ENCODE measurements around the gene ANKUB1.

ANKUB1 gene

DNA sequence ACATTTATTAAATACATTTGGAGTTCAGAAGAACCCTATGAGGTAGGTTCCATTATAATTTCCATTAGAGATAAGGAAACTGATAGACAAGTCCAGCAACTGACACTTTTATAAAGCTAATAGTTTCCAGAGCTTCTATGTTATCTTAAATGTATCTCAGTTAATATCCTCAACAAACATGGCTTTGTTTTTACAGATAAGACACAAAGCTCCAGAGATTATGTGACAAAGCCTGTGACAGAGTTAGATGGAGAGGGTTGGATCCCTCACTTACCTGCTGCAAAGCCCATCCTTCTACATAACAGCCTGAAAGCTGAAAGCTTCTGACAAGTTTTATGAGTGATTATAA is 39.6 kb downstream of the ANKUB1 start:
- no peak for DNase-seq

DNA sequence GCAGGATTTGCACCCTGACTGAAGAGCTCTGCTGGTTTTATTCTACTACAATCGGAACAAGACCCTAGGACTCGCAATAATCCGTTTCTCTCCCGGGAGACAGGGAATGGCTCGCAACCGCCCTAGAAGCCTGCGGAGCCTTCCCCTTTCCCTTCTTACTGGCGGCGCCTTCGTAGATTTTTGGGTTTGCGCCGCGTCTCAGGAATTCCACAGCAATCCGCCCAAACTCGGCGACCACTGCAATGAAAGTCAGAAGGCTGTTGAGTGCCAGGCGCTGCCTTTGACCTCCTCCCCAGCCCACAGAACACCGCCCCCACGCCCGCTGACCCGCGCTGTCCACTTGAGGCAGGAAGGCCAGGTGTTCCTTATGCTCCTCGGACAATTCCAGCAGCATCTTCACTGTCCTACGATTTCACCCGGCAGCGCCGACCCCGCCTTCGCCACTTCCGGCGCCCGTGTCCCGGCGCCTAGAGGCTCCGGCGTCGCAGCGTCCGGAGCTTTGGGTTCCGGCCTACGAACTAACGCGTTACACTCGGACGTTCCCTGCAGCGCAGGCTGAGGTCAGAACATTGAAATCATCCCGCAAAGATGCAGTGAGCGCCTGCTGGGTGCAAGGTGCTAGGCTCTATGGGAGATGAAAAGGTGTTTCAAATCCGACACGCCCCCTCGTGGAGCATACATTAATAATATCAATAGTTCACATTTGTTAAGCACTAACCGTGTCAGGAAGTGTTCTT is 40.1 kb downstream of the ANKUB1 start, which contains the start of gene COMMD2:
Gene COMMD2 (minus strand): TSS at position 439 of the 737 bp plus-strand sequence. CDS start 45 bp downstream, at position 394.
- DNase-seq, result peak; percentile 73

DNA sequence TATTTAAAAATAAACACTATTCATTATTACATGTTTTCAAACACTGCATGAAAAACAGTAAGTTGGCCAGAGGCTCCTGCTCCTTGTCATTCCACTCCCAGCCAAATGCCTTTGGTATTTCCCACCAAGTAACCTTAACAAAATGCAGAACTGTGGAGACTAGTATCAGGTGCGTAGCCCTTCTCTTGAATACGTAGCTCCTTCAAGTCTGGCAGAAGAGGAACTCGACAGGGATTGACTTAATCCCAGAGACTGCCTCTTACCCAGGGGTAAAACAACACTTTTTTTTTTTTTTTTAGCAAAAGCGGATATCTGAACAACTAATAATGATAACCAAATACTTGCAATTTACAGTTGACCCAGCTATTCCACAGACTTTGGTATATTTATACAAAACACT is 40.8 kb downstream of the ANKUB1 start:
- no peak for DNase-seq

DNA sequence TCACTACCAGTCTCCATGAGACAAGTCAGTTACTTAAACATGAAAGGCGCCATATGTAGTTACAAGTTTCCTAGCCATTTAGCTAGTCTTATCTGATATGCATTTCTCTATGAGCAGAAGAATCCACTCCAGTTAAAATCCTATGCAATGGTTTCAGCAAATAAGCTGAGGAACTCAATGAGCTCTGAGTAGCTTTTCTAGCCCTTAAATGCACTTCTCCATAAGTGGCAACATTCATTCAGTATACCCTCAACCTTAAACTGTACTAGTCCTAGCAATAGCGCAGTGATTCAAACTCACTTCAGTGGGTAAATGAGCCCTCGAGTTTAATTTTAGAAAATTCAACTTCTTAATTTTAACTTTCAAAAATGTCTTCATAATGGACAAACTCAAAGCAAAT is 47.7 kb downstream of the ANKUB1 start:
- no peak for DNase-seq

DNA sequence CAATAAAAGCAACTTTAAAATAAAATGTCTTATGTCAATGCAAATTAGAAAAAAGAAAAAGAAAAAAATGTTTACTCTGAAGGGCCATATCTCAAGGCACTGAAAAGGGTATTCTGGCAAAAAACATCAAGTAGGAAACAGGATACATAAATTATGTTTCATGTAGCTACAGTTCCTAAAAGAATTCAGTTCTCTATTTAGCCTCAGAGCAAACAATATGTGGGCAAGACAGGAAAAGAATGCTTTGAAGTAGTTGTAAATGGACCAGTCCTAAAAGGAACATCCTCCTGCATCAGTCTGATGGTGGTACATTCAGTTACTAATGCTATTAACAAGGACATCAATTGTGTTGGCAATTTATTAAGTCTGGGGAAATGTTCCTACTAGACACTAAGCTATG is 48.2 kb downstream of the ANKUB1 start:
- DNase-seq, result no peak

DNA sequence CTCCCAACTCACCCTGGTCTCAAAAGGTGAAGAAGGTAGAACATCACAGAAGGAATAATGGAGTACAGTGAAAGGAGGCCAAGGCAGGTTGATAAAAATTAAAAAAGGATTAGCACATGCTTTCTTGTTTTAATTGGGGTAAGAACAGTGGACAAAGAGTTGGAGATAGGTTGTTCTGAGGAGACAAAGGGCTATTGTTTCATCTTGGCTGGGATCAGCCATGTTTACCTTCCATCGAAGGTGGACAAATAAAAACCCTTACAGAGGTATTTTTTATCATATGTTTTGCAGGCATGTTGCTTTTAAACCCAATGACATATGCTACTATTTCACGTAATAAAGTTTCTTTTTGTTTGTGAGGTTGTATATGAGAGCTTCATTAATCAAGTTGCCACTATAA is 53.0 kb downstream of the ANKUB1 start:
- DNase-seq, result no peak

DNA sequence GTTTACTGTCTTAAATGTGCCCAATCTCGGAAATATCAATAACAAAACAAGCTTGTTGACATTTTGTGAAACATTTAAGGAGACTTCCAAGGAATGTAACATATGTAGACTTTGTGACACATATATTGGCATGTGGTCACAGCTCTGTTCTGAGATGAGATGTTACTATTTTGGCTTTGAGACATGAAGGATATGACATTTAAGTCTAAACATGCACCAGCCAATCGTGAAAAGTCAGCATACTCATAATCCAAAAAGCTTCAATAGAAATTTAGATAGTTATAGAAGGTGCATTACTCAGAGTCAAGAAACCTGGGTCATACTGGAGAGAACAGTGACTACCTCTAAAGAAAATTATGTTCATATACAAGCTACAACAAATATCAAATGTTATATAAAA is 53.5 kb downstream of the ANKUB1 start:
- DNase-seq, result no peak

DNA sequence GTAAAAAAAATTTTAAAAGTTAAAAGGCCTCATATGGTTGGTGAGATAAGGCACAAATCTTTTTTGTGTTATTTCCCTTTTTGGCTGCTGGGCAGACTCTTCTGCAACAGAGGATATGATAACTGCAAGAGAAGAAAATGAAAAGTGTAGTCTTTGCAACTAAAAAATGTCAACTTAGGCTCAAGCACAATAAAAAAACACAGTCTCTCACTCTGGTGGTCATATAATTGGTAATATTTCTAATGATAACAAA is 55.5 kb downstream of the ANKUB1 start:
- DNase-seq, result no peak

DNA sequence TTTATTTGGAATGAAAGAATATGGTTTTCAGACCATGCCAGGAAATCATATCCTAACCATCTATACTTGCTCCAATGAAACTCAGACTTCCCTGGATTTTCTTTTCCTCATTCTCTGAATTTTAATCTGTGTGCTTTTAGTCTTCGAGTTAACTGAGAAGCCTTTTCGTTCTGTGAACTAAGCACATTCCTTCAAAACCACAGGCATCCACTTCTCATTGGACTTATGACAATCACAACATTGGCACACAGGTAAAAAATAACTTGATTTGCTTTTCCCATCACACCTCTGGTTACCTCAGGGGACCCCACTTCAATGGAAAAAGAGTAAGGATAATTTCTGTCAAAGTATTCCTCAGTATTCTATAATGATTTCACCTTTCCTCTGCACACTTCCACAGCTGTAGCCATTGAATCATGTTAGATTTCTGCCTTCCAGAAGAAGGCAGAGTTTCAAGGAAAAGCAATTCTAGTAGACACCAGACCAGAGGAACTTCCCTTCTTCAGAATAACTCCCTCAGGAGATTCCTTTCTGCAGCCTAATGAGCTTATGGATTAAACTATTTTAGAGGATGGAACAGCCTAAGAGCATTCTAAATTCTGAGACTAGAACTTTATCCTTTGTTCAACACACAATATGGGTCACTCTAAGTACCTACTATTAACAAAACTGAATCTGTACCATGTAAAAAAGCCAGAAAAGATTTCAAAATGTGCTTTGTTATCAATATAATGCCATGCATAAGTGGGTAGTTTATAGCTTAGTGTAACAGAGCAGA is 56.0 kb downstream of the ANKUB1 start:
- DNase-seq, result no peak

DNA sequence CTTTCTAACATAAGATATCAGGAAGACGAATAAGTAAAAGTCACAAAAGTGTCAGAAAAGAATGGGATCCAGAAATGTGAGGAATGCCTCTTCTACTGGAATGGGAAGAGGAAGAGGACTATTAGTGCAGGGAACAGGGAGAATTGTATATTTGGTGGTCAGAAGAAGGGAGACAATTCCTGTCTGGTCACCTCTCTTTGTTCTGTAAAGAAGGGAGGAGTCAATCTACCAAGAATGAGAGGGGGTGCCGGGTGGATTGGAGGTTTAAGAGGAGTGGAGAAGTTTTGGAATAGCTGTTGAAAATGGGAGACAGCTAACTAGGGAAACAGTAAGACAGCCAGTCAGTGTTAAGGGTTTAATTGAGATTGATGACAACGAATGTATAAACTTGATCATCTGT is 60.1 kb downstream of the ANKUB1 start:
- no peak for DNase-seq

DNA sequence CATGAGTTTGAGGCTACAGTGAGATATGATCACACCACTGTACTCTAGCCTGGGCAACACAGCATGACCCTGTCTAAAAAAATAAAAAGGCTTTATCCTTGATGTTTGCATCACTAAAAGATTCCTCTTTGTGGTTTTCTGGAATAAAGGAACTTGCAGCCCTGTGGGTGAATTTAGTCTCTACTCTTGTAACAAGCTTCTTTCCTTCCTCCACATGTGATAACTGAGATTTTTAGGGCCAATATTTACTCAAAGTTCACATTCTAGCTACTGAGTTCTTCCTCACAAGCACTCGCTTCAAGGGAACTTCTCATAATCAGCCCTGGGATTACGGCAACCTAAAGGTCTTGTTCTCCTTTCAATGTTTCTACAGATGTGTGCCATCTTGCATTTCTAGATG is 64.7 kb downstream of the ANKUB1 start:
- no peak for DNase-seq

DNA sequence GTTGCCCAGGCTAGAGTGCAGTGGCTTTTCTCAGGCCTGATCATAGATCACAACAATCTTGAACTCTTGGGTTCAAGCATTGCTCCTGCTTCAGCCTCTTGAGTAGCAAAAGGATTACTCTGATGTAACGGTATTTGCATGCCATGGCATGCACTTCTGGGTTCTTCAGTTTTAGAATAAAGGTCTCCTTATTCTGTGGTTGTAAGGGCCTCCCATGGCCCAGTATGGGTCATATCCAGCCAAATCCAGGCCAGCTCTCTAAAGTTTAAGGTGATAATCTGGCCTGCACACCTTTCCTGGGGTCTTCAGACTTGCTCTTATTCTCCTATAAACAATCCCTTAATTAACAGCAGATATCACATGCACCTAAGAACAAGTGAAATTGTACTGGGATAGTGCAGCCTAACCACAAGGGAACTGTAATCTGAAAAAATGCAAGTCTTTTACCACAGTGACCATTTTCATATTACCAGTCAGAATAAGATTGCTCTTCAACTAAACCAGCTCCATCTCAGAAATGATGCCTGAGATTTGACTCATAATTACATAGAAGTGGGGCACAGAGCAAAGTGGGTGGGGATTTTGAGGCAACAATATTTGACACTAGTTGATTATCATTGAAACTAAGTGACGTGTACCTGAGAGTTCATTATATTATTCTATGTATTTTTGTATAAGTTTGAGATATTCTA is 65.5 kb downstream of the ANKUB1 start:
- no peak for DNase-seq

DNA sequence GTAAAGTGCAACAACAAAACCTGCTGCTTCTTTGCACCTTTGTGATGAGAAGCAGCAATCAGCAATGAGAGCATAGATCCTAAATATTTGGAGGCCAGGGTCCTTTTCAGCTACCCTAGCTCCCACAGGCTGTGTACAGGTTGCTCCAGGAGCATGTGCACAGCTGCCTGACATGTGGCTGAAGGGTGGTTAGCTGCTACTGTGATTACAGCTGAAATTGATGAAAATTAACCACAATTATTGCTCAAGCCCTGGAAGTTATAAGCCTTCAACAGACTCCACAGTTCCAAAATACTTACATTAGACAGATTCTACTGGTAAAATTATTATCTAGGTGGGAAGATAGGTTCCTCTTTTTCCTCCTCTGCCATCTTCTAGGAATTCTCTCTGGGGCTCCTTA is 68.6 kb downstream of the ANKUB1 start:
- no peak for DNase-seq

DNA sequence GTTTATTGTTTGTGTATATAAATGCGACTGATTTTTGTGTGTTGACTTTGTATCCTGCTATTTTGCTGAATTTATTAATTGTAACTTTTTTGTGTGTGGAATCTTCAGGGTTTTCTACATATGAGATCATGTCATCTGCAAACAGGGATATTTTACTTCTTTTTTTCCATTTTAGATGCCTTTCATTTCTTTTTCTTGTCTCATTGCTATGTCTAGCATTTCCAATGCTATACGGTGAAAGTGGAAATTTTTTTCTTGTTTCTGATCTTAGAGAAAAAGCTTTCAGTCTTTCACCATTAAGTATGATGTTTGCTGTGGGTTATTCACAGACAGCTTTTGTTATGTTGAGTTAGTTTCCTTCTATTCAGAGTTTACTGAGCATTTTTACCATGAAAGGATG is 71.4 kb downstream of the ANKUB1 start:
- DNase-seq, result no peak

DNA sequence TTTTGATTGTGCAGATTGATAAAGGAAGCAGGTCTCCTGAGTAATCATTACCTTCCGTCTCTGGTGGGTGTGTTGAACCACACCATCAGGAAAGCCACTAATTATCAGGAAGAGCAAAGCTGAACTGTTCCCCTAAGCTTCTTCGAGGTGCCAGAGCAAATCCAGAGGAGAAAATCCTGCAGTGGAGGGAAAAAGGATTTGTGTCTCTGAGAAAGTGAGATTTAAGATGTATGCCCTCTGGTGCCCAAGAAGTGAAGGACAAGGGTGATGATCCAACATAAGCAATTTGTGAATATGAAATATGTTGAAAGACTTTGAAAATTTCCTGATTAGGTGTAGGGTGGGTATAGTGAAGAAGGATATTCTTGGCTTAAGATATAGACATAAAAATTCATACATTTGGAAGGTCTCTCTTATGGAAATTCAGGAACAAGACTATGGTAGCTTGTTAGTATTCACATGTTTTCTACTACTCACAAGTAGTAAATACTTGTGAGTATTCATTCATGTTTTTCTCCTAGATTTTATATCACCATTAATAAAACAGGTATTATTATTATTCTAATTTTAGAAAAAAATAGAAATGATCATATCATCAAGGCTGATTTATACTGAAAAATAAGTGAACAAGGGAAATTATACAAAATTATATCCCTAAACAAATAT is 74.8 kb downstream of the ANKUB1 start:
- DNase-seq, result no peak

DNA sequence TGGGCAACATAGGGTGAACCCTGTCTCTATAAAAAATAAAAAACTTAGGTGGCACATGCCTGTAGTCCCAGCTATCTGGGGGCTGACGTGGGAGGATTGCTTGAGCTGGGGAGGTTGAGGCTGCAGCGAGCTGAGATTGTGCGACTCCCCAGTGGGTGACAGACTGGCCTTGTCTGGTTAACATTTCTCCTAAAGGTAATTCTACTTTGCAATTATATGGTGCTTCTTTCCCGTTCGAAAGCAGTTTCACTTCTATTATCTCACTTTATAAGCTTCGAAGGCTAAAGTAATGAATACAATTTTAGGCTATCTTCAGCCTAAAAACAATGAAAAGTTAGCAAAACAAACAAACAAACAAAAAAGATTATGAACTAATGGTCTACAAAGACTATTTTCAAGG is 75.4 kb downstream of the ANKUB1 start:
- DNase-seq, result no peak

DNA sequence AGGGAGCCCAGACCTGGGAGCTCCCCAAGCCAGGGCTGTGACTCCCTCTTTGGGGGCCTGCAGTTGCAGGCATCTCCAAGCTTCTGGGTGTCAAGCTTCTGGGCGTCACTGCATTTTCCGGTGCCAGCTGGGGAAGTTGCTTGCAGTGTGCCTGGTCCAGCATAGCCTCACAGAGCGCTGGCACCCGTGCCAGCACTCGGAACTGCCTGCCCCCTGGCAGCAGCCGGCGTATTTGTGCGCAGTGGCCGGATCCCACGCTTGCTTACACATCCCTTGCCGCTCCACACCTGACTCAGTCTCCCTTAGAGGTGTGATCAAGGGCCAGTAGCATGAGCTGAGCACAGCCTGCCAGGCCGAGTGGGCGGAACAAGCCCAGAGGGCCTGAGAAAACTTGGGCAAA is 77.1 kb downstream of the ANKUB1 start:
- DNase-seq, result no peak

DNA sequence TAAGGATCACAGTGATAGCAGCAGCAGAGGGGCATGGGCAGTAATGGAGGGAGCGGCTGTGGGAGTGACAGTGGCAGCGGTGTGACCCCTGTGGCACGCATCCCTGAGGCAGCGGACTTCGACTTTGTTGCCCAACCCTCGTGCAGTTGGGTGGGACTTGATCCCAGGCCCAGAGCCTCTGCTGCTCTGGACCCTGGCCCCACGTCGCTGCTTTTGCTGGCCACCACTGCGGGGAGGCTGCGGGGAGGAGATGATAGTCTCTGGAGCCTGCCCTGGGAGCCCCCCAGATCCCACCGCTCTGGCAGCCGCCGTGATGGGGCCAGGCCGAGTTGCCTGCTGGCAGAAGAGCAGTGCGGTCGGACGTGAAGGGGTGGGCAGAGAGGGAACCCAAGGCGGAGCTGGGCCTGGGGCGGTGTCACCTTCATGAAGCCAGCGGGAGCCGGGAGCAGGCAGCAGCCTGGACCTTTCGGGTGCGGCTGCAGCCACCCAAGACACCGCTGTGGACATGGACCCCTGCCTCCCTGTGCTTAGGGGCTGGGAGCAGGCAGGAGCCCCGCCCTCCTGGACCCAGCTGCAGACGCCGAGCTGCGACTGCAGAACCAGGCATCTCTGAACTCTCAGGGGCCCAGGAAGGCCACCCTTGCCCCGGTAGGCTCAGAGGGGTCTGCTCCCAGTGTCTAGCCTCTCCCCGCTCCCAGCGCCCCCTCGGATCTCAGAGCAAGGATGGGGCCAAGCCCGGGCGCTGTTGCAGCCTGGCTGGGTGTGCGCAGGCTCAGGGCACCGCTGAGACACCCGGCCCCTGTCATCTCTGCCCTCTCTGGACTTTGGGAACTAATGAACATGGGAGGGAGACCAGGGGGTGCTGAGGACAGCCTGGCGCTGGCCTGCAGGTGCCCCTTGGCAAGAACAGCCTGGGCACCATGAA is 78.4 kb downstream of the ANKUB1 start:
- no peak for DNase-seq
